ENCODE measurements around the gene GRIK2.
"Not testable (repeated sequence)": the region's sequence is repeated elsewhere in the genome, so short reads cannot be mapped to it uniquely, and the experiment has no call there.

Gene GRIK2

DNA sequence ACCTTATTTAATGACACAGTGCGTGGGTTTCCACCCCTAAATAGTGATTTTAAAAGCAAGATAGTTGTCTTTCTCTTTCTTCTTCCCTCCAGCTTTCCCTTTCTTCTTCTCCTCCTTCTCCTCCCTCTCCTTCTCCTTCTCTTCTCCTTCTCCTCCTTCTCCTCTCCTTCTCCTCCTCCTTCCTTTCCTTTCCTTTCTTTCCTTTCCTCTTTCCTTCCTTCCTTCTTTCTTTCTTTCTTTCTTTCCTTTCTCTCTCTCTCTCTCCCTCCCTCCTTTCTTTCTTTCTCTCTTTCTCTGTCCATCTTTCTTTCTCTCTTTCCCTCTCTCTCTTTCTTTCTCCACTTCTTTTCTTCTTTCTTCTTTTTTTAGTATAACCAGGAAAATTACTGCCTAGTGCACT lies 670.6 kb downstream of the GRIK2 start:
- no peak for DNase-seq

DNA sequence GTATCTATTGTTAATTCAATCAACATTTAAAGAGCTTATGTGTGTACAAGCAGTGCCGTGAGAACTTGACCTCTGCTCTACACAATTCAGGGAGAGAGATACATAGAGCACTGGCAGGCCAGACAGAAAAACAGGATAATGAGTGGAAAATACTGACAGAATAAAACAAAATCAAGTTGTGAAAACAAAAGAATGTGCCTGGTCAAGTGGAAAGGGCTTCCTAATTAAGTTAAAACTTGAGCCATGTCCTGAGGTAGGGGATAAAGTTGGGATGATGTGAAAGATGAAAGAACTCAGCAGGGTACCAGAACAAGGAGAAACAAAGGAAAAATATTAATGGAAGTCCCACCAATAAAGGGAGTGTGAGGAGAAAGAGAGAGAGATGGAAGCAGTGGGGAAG lies 672.8 kb downstream of the GRIK2 start:
- no peak for DNase-seq

DNA sequence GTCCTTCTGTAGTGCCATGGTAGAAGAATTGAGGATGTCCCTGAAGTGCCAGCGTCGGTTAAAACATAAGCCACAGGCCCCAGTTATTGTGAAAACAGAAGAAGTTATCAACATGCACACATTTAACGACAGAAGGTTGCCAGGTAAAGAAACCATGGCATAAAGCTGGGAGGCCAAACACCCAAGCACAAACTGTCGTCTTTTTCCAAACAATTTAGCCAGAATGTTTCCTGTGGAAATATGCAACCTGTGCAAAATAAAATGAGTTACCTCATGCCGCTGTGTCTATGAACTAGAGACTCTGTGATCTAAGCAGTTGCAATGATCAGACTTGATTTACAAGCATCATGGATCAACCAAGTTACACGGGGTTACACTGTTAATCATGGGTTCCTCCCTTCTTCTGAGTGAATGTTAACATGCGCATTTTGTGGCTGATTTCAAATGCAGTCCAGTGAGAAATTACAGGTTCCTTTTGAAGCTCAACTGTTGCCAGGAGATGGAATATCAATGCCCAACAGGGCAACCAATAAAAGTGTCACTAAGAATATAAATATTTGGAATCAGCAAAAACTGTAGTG lies 674.9 kb downstream of the GRIK2 start:
- no peak for DNase-seq

DNA sequence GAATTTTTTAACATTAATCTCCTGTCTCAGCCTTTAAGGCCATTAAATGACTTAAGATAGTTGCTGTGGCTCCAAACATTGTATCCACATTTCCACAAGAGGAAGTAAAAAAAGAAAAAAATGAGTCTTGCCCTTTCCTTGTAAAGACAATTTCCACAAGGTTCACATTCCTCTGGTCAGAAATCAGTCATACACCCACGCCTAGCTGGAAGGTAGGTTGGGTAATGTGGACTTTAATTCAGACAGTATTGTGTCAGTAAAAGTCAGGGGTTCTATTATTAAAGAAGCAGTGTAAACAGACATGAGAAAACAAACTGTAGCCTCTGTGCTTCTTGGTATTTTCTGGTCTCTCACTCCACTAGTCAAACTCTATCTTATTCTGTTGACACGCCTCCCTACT lies 682.0 kb downstream of the GRIK2 start:
- DNase-seq, result no peak

DNA sequence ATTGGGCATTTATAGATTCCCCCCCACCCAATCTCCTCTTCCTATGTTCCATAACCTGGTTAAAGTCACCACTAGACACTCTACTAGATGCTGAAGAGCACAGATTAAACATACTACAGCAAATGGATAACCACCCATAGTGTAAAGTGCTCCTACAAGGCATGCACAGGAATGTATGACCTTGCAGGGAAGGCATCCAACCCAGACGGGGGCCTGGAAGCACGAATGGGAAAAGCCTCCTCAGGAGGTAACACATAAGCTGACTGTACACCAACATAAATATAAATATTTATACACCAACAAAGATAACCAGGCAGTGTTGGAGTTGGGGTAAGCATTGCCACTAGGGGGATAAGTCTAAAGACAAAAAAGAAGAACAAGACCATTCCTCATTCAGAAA lies 691.7 kb downstream of the GRIK2 start:
- peak; percentile 70 for DNase-seq

DNA sequence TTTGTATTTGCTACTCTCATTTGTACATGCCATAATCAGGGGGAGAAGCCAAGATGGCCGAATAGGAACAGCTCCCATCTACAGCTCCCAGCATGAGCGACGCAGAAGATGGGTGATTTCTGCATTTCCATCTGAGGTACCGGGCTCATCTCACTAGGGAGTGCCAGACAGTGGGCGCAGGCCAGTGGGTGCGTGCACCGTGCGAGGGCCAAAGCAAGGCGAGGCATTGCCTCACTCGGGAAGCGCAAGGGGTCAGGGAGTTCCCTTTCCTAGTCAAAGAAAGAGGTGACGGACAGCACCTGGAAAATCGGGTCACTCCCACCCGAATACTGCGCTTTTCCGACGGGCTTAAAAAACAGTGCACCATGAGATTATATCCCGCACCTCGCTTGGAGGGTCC lies 694.7 kb downstream of the GRIK2 start:
- DNase-seq, result not testable (repeated sequence)

DNA sequence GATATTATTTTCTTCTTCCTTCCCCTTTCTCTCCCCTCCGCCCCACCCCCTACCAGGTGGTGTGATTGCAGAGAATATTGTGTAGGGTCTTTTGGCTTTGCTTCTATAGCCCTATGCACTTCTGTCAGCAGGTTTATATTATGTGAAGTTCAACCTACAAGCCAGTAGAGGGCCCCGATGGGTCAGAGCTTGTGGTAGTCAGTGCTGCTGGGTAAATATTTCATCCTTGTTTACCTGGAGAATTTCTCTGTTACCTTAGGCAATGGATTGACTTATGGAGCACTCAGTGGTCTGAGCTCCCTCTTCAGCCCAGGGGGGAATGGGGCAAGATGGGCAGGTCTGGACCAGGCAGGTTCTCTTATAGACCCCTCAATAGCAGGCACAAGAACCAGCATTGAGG lies 720.9 kb downstream of the GRIK2 start:
- DNase-seq, result peak; percentile 52

DNA sequence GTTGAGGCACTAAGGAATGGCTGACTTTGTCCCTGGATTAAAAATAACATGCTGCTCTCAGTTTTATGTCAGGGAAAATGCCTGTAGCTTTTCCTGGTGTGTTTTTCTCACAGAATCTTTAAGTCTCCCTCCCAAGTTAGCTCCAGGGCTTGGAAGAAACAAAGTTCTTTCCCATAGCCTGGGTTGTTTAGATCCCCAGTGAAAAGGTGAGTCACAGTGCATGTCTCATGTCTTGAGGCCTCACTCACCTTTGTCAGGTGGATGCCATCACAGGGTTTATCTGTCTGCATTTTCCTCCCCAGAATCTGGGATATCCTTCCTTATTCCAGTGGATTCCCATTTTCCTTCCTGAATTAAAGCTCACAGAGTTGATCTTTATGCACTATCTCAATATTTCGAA lies 722.4 kb downstream of the GRIK2 start:
- peak; percentile 63 for DNase-seq

DNA sequence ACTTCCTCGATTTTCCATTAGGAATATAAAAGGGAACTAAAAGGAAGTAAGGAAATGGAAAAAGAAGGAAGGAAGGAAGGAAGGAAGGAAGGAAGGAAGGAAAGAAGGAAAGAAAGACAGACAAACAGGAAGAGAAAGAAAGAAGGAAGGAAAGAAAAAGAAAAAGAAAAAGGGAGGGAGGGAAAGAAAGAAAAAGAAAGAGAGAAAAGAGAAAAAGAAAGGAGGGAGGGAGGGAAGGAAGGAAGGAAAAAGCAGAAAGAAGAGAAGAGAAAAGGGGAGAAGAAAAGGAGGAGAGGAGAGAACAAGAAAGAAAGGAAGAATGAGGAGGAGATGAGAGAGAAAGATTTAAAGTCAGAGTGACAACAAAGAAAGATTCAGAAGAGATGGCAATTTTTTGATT lies 724.5 kb downstream of the GRIK2 start:
- no peak for DNase-seq
